Body of pancreas (tissue), 4 donors: ENCODE data around the gene VSTM4. TPM values are rescaled to one million over a fixed set of nuclear protein-coding genes. Genes with fewer than 3 reads are reported as not detected.

Experiments used
- ATAC-seq: fragments of 150-250 bp; one replicate; pipeline ENCODE4 v1.9.1; 2016
- DNase-seq, 4 donors: peaks; one replicate each; pipeline ENCODE4 v3.0.0-alpha.2; 2019
- H3K27ac ChIP-seq, 4 donors: fragments of 200-600 bp; sonication (generic); 1 replicate in 3 of 4; 2 replicates in 1 of 4; pipeline versions ENCODE4 v1.5.1 to v1.6.1; 2016 to 2019; ENCODE audit warnings: mild to moderate bottlenecking in 1 of 4, mixed read lengths in 1 of 4, moderate library complexity in 1 of 4
- H3K27me3 ChIP-seq, 2 donors: fragments of 200-600 bp; sonication (generic); one replicate each; pipeline ENCODE4 v1.6.0; 2016; ENCODE audit warnings: mild to moderate bottlenecking in 1 of 2
- H3K36me3 ChIP-seq, 2 donors: fragments of 200-600 bp; sonication (generic); replicated peaks in 1 of 2; 2 replicates each; pipeline ENCODE4 v1.5.1; 2016; ENCODE audit warnings: low read depth in 2 of 2; ENCODE audit not compliant: insufficient read depth in 1 of 2
- H3K4me1 ChIP-seq: fragments of 200-600 bp; sonication (generic); one replicate; pipeline ENCODE4 v1.6.0; 2016
- H3K4me3 ChIP-seq, 2 donors: fragments of 200-600 bp; sonication (generic); 1 replicate in 1 of 2; 2 replicates in 1 of 2; pipeline ENCODE4 v1.5.1; 2016 to 2019
- H3K9me3 ChIP-seq, 3 donors: fragments of 200-600 bp; sonication (generic); 1 replicate in 2 of 3; 2 replicates in 1 of 3; pipeline ENCODE4 v1.5.1; 2016
- CTCF ChIP-seq, 7 experiments: fragments of 450-650 bp in 4 of 7; fragments of 200-600 bp in 3 of 7; sonication (generic) in 3 of 7; IDR thresholded peaks; one replicate each; pipeline ENCODE4 v1.5.1; 2016 to 2019; ENCODE audit warnings: antibody characterized with exemption in 7 of 7
- POLR2A ChIP-seq, 3 donors: fragments of 450-650 bp; IDR thresholded peaks; one replicate each; pipeline ENCODE4 v1.6.1; 2016; ENCODE audit warnings: antibody characterized with exemption in 3 of 3, mild to moderate bottlenecking in 2 of 3
- WGBS, 2 donors: methylation state at CpG; one replicate each; pipeline ENCODE4 v1.1.5; 2017; 5-methylcytosine and 5-hydroxymethylcytosine counted together
- intact Hi-C: fragments of 100-400 bp; cut with DNase I; formaldehyde crosslinking; loops from one replicate; pipeline ENCODE4 v1.15.1; 2023
- total RNA-seq, 2 donors: library from RNA; depleted of rRNA; stranded (reverse); fragments of >200 nt; gene quantifications; one replicate each; pipeline ENCODE4 v1.1.0, GENCODE V29; 2016

The VSTM4 gene
- total RNA-seq, 2 donors from 2014 or later: 3.4 to 5.6 TPM

GRCh38 chr10:49036638-49037037 lies 78.7 kb downstream of the VSTM4 start:
- H3K4me1 ChIP-seq: no peaks in the 10 kb centered on the region
- WGBS, 2 donors: 87 to 93% methylated on average over 3 of the region's 3 CpGs
- TF ChIP-seq CTCF (IDR thresholded peaks at IDR 0.05): no peak
- DNase-seq: no peak
- H3K27me3 ChIP-seq: no peaks in the 10 kb centered on the region
- no peaks in the 10 kb centered on the region for H3K9me3 ChIP-seq
- no peak overlapping the region for H3K4me3 ChIP-seq
- no peak overlapping the region for H3K27ac ChIP-seq
- no peaks in the 10 kb centered on the region for H3K36me3 ChIP-seq
- intact Hi-C loops: no loop called here
- ATAC-seq: no peak

- intact Hi-C loops: no loop called here
- ATAC-seq (no peak), DNase-seq (no peak)
- no peaks in the 10 kb centered on the region for H3K36me3 ChIP-seq
- WGBS, 2 donors: 84 to 94% methylated on average over 8 of the region's 8 CpGs
- H3K9me3 ChIP-seq: no peaks in the 10 kb centered on the region
- TF ChIP-seq POLR2A (IDR thresholded peaks at IDR 0.05) (no peak), CTCF (IDR thresholded peaks at IDR 0.05) (no peak)
- no peak overlapping the region for H3K4me3 ChIP-seq
- H3K27me3 ChIP-seq: no peaks in the 10 kb centered on the region
- H3K27ac ChIP-seq: no peak overlapping the region
- no peaks in the 10 kb centered on the region for H3K4me1 ChIP-seq
These were observed 79.4 kb downstream of the VSTM4 start for GRCh38 chr10:49035920-49036319.

- Histone ChIP-seq H3K27me3 (no peaks in the 10 kb centered on the region), H3K36me3 (no peaks in the 10 kb centered on the region), H3K4me3 (no peak overlapping the region), H3K27ac (no peak overlapping the region), H3K9me3 (no peaks in the 10 kb centered on the region), H3K4me1 (no peaks in the 10 kb centered on the region)
- TF ChIP-seq POLR2A (IDR thresholded peaks at IDR 0.05) (no peak), CTCF (IDR thresholded peaks at IDR 0.05) (no peak)
- intact Hi-C loops: no loop called here
- 80 to 88% methylated on average over 6 of the region's 6 CpGs for WGBS, 2 donors
- DNase-seq (no peak), ATAC-seq (no peak)
These were observed 80.4 kb downstream of the VSTM4 start for GRCh38 chr10:49034925-49035324.

- TF ChIP-seq CTCF (IDR thresholded peaks at IDR 0.05): no peak
- TF ChIP-seq POLR2A (IDR thresholded peaks at IDR 0.05): no peak
- 81 to 96% methylated on average over 1 of the region's 1 CpG for WGBS, 2 donors
- Histone ChIP-seq H3K27ac (no peak overlapping the region), H3K4me3 (no peak overlapping the region), H3K36me3 (no peaks in the 10 kb centered on the region), H3K4me1 (no peaks in the 10 kb centered on the region), H3K9me3 (no peaks in the 10 kb centered on the region), H3K27me3 (no peaks in the 10 kb centered on the region)
- DNase-seq (no peak), ATAC-seq (no peak)
- intact Hi-C loops: no loop called here
These were observed 81.4 kb downstream of the VSTM4 start for GRCh38 chr10:49033939-49034338.

GRCh38 chr10:49029666-49030065 lies 85.7 kb downstream of the VSTM4 start:
- Histone ChIP-seq H3K4me3 (no peak overlapping the region), H3K27me3 (no peaks in the 10 kb centered on the region), H3K36me3 (no peaks in the 10 kb centered on the region), H3K4me1 (no peaks in the 10 kb centered on the region), H3K9me3 (no peaks in the 10 kb centered on the region), H3K27ac (no peak overlapping the region)
- ATAC-seq: no peak
- intact Hi-C loops: no loop called here
- WGBS, 2 donors: 60 to 92% methylated on average over 1 of the region's 1 CpG
- DNase-seq: no peak
- TF ChIP-seq CTCF (IDR thresholded peaks at IDR 0.05) (no peak), POLR2A (IDR thresholded peaks at IDR 0.05) (no peak)
